GM21737 (cell line): ENCODE data around the gene WDR46.
"Not testable (repeated sequence)": the region's sequence is repeated elsewhere in the genome, so short reads cannot be mapped to it uniquely, and the experiment has no call there.

Experiments
- ATAC-seq: cut with Tn5 transposase; IDR thresholded peaks from one replicate; pipeline ENCODE4 v1.9.1; 2021; ENCODE audit warnings: mild to moderate bottlenecking, moderate library complexity; ENCODE audit not compliant: unreplicated experiment

Gene WDR46

DNA sequence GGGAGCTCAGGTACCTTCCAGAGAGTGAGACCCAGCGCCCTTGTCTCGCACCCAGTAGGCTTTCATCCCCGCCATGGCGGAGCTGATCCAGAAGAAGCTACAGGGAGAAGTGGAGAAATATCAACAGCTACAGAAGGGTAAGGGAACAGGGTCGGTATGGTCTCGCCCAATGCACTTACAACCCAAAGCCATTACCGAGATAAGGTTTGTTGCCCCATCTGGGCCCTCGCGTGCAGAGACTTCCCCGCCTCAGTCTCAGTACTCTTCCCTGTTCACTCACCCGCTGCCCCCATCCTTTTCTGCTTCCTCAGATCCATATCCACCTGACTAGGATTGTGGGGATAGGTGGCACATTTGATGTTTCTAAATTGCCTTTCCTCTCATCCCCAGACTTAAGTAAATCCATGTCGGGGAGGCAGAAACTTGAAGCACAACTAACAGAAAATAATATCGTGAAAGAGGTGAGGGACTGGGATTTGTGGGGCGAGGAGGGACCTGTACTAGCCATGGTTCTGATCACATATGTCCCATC, 811 bp upstream of the WDR46 start:
- no peak for ATAC-seq

DNA sequence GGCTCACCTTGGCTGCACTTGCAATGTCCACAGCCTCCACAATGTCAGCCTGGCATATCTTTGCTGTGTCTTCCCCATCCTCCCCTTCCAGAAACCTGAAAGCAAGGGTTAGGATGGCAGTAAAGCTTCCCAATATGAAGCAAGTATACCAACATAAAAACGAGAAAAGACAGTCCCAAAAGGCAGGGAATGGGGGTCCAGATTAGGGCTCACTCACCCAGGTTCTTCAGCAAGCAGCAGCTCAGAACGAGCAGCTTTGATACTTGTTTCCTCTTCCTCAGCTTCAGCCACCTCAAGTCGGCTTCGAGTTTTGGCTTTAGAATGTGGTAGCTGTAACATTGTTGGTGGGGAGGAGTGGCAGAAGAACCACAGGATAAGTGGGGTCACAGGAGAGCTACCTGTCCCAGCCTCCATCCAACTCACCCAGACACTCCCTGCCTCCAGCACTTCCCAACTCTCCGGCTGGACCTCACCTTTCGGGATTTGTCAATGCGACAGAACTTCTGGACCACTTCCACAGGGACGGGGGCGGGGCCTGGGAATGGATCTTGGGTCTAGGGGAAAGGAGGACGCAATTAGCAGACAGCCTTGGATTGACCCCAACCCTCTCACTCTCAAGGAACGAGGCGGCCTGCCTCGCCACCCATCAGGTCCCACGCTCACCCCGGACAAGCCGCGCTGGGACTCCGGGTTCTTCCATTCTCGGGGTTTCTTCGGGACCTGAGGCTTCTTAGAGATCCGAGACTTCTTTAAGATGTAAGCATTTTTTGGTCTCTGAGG, 708 bp downstream of the WDR46 start:
- ATAC-seq = no peak

DNA sequence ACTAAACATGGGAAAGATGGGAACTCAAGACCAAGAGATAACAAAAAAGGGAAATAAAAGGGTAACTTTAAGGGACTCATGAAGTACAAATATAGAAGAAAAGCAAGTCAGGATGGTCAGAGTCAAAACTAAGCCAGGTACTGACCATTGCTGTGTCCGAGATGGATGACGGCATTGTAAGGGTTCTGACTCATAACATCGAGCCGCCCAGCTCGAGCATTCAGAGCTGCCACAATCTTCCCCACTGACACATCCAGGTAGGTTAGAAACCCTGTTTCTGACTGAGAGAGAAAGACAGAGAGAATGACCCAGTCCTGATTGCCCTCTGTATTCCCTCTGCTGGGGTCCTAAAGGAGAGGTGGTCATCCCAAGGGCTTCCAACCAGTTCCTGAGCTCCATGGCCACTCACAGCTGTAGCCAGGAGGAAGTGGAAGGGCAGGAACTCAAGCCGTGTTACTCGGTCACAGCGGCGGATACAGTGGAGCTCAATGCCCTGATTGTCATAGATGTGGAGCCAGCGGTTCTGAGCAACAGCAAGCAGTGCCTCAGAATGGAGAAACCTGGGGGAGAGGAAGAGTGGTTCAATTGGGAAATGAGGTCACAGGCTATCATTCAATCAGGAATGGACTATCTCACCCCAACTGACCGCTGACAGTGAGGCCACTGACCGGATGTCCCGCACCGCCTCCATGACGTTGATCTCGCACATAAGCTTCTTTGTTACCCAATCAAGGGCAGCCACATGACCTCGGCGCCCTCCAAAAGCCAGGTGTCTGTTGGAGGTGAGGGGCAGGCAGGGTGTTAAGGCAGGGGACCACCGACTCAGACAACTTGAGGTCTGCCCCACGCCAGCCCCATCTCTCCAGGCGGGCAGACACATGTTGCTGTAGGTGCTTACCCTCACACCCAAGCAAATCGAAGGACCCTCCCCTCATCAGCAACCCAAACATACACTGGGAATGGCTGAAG, 1.8 kb downstream of the WDR46 start:
- no peak for ATAC-seq

DNA sequence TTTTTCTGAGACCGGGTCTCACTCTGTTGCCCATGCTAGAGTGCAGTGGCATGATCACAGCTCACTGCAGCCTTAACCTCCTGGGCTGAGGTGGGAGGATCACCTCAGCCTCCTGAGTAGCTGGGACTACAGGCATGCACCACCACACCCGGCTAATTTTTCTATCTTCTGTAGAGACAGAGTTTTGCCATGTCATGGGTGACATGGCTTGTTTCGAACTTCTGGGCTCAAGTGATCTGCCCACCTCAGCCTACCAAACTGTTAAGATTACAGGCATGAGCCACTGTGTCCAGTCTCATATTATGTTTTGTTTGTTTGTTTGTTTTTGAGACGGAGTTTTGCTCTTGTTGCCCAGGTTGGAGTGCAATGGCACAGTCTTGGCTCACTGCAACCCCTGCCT, 3.8 kb downstream of the WDR46 start:
- ATAC-seq = not testable (repeated sequence)

DNA sequence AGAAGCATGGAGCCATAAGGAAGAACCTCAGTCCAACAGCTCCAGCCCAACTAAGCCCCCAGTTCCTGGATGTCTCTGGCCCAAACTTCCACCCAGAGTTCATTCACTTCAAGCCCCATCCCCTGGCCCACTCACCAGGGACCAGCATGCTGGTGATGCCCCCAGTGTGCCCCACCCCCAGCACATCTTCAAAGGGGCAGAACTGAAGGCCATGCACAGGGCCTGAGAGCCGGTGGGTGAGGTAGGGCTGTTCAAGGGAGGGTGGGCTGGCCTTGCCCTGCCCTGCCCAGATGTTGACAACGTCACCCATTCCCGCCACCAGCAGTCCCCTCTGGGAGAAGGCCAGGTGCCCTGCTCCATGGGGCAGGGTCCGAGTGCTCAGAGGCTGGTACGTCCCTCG, 8.5 kb downstream of the WDR46 start:
- ATAC-seq = no peak

DNA sequence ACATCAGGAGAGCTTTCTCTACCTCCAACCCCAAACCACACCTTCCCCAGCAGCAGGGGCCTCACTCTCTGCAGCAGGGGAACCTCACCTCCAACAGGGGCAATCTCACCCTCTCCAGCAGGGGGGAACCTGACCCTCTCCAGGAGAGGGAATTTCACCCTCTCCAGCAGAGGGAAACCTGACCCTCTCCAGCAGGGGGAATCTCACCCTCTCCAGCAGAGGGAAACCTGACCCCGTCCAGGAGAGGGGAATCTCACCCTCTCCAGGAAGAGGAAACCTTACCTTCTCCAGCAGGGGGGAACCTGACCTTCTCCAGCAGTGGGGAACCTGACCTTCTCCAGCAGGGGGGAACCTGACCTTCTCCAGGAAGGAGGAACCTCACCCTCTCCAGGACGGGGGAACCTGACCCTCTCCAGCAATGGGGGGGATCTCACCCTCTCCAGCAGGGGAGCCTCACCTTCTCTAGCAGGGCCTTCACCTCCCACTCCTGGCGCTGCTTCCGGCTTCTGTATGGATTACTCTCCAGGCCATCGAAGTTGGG, 9.0 kb downstream of the WDR46 start:
- no peak for ATAC-seq

DNA sequence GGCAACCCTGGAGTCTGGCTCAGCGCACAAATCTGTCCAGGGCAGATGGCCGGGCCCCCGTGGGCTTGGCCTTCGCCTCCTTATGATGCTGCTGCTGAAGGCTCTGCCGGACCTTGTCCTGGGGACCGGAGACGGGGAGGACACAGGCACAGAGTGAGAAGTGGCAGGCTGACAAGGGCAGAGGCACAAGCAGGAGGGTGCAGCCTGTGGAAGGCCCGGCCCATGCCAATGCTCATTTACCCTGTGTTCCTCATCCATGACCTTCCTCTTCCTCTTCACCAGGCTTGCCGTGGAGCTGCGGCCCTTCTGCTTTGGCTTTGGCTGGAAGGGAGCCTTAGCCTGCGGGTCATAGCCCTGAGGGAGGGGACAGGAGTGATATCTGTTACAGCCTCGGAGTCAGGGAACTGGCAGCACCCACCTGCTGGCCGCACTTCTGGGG, 9.8 kb downstream of the WDR46 start:
- ATAC-seq = no peak

DNA sequence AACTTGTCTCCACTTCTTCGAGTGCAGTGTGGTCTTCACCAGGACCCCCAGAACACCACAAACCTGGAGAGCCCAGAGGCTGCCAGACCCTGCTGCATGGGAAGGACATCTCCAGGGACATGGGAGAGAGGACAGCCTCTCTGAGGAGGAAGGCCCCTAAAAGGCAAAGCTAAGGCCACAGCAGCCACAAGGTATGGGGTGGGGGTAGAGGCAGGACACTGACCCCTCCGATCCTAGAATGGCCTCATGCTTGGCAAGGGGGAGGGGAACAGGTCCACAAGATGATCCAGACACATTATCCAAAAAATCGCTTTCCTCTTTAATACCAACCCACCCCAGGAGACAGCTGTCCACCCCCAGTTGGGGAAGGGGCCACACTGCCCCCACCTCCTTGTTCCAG, 10.2 kb downstream of the WDR46 start:
- no peak for ATAC-seq

DNA sequence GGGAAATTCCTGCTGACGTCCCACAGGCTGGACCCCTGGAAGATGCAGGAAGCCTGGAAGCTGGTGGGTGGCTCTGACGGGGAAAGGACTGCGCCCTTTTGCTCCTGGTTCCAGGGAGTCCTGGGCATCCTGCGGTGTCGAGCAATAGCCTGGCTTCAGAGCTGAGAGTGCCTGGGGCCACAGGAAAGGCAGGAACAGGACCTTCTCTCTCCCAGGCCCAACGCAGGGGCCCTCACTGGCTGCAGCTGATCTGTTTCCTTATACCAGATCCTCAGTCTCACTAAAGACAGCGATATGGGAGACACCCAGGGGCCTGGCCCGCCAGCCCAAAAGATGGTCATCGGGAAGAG, 10.7 kb downstream of the WDR46 start:
- no peak for ATAC-seq

DNA sequence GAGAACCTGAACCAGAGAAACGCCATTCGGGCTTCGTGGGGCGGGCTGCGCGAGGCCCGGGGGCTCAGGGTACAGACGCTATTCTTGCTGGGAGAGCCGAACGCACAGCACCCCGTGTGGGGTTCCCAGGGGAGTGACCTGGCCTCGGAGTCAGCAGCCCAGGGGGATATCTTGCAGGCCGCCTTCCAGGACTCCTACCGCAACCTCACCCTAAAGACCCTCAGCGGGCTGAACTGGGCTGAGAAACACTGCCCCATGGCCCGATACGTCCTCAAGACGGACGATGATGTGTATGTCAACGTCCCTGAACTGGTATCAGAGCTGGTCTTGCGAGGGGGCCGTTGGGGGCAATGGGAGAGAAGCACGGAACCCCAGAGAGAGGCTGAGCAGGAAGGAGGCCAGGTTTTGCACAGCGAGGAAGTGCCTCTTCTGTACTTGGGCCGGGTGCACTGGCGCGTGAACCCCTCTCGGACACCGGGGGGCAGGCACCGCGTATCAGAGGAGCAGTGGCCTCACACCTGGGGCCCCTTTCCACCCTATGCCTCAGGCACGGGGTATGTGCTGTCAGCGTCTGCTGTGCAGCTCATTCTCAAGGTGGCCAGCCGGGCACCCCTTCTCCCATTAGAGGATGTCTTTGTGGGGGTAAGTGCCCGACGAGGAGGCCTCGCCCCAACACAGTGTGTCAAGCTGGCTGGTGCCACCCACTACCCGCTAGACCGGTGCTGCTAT, 11.2 kb downstream of the WDR46 start:
- ATAC-seq = peak; percentile 1

DNA sequence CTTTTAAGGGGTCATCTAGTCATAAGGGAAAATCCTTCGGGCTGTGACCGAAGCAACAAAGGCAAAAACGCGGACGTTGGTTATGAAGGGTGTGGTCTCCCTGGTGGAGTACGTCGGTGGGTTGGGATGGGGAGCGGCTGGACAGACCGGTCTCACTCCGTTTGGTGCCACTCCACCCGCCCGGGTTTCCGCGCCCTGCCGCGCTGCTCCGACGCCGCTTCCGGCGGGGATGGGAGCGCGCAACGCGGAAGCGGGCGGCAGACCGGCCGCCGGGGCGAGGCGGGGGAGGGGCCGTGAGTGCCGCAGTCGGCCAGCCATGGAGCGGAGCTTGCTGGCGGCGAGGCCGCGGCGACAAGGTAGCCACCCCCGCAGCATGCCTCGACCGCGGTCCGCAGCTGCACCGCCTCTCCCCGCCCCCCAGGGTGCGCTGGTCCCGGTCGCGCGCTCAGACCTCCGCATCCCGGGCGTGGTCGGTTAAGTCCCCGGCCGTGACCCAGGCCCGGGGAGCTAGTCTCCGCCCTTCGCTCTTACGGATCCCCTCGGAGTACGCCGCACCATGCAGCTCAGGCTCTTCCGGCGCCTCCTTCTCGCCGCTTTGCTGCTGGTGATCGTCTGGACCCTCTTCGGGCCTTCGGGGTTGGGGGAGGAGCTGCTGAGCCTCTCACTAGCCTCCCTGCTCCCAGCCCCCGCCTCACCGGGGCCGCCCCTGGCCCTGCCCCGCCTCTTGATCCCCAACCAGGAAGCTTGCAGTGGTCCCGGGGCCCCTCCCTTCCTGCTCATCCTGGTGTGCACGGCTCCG, 12.0 kb downstream of the WDR46 start, which contains the start of gene B3GALT4:
Gene B3GALT4, plus strand, starts transcription at position 260 of the 799 bp plus-strand sequence. Its CDS starts 297 bp downstream, at position 557.
- ATAC-seq = peak; percentile 44

DNA sequence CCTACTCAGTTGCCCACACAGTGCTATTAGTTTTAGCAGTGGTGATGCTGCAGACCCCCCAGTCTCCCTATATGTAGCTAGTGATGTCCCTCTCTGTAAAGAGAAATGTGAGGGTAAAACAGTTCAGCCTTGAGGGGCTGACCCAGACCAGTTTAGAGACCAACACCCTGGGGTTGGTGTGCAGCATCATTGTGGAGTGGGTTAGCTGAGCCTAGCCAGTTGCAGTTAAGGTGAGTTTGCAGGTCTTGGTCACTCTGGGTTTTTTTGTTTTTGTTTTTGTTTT, 12.5 kb downstream of the WDR46 start:
- no peak for ATAC-seq

DNA sequence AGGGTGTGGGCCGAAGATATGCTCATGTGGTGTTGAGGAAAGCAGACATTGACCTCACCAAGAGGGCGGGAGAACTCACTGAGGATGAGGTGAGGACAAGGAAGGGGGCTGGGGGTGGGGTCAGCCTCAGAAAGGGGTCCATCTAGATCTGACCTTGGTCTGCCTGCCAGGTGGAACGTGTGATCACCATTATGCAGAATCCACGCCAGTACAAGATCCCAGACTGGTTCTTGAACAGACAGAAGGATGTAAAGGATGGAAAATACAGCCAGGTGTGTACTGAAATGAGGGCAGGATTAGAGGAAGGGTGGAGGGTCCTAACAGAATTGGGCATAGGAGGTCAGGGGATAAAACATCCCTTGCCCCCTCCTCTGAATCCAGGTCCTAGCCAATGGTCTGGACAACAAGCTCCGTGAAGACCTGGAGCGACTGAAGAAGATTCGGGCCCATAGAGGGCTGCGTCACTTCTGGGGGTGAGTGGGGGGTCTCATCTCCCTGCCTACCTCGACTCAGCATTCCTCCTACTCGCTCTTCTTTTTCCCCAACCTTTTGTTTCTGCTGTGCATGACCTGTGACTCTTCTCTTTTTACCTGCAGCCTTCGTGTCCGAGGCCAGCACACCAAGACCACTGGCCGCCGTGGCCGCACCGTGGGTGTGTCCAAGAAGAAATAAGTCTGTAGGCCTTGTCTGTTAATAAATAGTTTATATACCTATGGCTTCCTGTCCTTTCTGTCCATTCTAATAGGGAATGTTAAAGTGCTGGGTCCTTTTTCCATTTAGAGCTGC, 13.1 kb downstream of the WDR46 start:
- ATAC-seq = not testable (repeated sequence)

DNA sequence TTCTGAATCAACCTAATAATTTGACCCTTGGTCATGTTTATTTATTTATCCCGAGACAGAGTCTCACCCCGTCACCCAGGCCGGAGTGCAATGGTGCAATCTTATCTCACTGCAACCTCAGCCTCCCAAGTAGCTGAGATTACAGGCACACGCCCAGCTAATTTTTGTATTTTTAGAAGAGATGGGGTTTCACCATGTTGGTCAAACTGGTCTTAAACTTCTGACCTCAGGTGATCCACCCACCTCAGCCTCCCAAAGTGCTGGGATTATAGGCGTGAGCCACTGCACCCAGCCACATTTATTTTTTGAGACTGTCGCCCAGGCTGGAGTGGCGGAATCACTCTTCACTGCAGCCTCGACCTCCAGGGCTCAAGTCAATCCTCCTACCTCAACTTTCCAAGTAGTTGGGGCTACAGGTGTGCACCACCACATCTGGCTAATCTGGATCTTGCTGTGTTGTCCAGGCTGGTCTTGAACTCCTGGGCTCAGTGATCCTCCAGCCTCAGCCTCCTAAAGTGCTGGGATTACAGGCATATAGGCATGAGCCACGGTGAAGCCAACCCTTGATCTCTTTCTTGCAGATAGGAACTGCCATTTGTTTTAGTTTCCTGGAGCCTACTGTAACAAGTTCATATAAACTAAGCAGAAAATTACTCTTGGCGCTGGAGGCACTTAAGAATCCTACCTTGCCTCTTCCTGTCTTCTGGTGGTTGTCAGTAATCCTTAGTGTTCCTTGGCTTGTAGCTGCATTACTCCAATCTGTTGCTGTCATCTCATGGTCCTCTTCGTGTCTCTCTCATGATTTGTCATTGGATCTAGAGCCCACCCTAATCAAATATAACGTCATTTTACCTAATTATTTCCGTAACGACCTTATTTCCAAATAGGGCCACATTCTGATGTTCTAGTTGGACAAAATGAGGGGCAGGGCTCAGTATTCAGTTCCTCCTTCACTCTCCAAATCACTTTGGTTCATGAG, 14.8 kb downstream of the WDR46 start:
- ATAC-seq = no peak

DNA sequence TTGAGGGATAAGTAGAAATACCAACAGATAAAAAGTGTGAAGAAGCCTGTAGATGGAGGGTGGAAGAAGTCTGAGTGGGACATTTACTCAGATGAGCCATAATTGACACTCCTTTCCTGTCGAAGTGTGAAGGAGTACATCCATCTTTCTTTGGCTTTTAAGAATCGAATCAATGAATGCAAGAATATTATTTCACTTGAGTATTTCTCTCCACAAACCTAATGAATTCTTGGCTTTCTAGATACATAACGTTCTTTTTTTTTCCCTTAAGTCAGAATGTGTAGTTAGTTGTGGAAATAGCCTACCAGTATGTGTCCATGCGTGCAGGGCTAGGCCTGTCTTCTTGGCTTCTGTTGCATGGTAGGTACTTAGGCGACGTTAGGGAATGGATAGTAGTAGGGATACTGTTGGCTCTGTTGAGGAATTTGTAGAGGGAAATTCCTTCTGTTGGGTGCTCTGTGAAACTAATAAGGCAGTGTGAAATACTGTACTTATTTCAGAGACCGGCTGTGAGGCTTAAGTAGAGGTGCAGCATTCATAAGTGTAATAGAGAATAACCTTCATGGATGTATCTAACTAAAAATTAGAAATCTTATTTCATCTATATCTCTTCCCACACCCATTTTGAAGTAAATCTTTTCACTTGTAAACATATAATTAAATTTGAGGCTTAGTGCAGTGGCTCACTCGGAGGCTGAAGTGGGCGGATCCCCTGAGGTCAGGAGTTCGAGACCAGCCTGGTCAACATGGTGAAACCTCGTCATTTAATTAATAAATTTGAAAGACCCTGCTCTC, 15.7 kb downstream of the WDR46 start:
- ATAC-seq = no peak

DNA sequence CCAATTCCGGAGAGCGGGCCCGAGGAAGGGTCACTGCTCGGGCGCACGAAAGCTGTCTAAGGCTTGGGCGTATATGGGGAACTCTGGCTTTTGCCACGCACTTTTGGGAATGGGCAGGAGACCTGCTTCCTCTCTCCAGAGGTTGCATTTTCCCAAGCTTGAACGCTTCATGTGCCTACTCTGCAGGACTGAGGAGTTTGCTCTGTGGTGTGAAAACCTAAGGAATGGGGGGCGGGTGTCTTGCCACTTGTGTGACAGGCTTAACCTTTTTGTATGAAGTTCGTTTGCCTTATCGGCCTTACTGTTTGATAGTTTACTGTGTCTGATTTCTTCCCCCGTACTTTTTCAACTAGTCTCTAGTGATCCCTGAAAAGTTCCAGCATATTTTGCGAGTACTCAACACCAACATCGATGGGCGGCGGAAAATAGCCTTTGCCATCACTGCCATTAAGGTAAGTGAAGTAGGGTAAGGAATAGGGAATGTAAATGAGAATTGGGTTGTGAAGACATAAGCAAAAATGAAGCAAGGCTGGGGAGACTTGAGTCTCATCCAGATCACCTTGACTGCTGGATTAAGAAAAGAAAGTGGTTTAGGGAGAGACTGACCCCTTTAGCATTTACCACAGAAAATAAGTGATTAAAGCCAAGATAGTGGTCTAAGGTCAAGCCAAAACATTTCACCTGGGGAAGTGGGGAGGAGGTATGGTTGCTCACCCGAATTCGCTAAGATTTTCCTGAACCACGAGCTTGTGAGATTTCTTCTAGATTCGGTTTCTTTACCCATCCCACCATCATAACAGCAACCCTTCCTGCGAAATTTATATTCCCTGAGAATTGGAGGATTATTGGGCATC, 16.5 kb downstream of the WDR46 start:
- ATAC-seq = no peak
